ENCODE data around the gene RPN1. TPM values are rescaled to one million over a fixed set of nuclear protein-coding genes. Genes with fewer than 3 reads are reported as not detected.

The RPN1 gene
- total and polyA plus RNA-seq, 2 of the 13 experiments (the other 11 are each of a cell fraction or from before 2014, with no cell fraction given), result 290 to 342 TPM

DNA sequence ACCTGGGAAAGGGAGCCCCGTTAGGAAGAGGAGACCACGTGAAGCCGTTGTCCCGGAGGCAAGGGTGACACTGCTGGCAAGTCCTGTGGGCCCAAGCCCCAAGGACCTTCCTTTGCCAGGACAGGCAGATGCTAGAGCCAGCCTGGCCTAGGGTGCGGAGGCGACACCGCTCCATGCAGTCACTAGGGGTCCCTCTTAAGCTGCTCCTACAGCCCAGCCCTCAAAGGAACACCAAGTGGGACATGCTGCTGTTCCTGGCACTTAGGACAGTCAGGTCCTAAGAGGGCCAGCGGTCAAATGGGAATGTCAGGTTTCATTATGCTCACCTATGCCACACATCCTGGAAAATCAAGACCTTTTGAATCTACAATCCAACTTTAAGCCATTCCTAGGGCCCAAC lies 59.7 kb downstream of the RPN1 start (continued):
- no peak for TF ChIP-seq ZNF569 (CRISPR knock-in tag; IDR thresholded peaks at IDR 0.05; ENCODE audit: borderline replicate concordance)
- TF ChIP-seq IRX3 (CRISPR knock-in tag; IDR thresholded peaks at IDR 0.05; ENCODE audit: borderline replicate concordance, low read depth), result no peak
- no peak for TF ChIP-seq TGIF2 (CRISPR knock-in tag; IDR thresholded peaks at IDR 0.05)
- TF ChIP-seq, protein P1, sequence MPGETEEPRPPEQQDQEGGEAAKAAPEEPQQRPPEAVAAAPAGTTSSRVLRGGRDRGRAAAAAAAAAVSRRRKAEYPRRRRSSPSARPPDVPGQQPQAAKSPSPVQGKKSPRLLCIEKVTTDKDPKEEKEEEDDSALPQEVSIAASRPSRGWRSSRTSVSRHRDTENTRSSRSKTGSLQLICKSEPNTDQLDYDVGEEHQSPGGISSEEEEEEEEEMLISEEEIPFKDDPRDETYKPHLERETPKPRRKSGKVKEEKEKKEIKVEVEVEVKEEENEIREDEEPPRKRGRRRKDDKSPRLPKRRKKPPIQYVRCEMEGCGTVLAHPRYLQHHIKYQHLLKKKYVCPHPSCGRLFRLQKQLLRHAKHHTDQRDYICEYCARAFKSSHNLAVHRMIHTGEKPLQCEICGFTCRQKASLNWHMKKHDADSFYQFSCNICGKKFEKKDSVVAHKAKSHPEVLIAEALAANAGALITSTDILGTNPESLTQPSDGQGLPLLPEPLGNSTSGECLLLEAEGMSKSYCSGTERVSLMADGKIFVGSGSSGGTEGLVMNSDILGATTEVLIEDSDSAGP (CRISPR knock-in tag; IDR thresholded peaks at IDR 0.05; ENCODE audit: borderline replicate concordance), result peak; percentile 49; the same call in 1 of the 2 replicates
- no peak for TF ChIP-seq BCL3 (CRISPR knock-in tag; IDR thresholded peaks at IDR 0.05)
- TF ChIP-seq, protein P2, sequence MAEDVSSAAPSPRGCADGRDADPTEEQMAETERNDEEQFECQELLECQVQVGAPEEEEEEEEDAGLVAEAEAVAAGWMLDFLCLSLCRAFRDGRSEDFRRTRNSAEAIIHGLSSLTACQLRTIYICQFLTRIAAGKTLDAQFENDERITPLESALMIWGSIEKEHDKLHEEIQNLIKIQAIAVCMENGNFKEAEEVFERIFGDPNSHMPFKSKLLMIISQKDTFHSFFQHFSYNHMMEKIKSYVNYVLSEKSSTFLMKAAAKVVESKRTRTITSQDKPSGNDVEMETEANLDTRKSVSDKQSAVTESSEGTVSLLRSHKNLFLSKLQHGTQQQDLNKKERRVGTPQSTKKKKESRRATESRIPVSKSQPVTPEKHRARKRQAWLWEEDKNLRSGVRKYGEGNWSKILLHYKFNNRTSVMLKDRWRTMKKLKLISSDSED (CRISPR knock-in tag; IDR thresholded peaks at IDR 0.05), result no peak
- peak; percentile 91 for TF ChIP-seq RAD21 (CRISPR knock-in tag; IDR thresholded peaks at IDR 0.05)
- TF ChIP-seq, protein P3, sequence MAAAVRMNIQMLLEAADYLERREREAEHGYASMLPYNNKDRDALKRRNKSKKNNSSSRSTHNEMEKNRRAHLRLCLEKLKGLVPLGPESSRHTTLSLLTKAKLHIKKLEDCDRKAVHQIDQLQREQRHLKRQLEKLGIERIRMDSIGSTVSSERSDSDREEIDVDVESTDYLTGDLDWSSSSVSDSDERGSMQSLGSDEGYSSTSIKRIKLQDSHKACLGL (CRISPR knock-in tag; IDR thresholded peaks at IDR 0.05), result no peak
- TF ChIP-seq NR2F2 (IDR thresholded peaks at IDR 0.05; ENCODE audit: borderline replicate concordance, low read depth), result no peak
- peak; percentile 62; the same call in 1 of the 2 replicates for TF ChIP-seq ZNF331 (CRISPR knock-in tag; IDR thresholded peaks at IDR 0.05)
- TF ChIP-seq HOXD1 (CRISPR knock-in tag; IDR thresholded peaks at IDR 0.05), result 0 out of 2 replicates have a peak, but pooled peaks have one; percentile 30
- TF ChIP-seq ZBTB37 (CRISPR knock-in tag; IDR thresholded peaks at IDR 0.05), result no peak
- TF ChIP-seq, protein P4, sequence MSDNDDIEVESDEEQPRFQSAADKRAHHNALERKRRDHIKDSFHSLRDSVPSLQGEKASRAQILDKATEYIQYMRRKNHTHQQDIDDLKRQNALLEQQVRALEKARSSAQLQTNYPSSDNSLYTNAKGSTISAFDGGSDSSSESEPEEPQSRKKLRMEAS (IDR thresholded peaks at IDR 0.05), result peak; percentile 48; the same call in 1 of the 2 replicates
- TF ChIP-seq POLR2AphosphoS5 (IDR thresholded peaks at IDR 0.05; ENCODE audit: low read depth, low read length), result no peak
- TF ChIP-seq ZNF382 (CRISPR knock-in tag; IDR thresholded peaks at IDR 0.05; ENCODE audit: borderline replicate concordance), result no peak
- TF ChIP-seq, protein P5, sequence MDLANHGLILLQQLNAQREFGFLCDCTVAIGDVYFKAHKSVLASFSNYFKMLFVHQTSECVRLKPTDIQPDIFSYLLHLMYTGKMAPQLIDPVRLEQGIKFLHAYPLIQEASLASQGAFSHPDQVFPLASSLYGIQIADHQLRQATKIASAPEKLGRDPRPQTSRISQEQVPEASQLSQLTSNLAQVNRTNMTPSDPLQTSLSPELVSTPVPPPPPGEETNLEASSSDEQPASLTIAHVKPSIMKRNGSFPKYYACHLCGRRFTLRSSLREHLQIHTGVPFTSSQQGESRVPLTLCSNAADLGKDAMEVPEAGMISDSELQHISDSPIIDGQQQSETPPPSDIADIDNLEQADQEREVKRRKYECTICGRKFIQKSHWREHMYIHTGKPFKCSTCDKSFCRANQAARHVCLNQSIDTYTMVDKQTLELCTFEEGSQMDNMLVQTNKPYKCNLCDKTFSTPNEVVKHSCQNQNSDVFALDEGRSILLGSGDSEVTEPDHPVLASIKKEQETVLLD (CRISPR knock-in tag; IDR thresholded peaks at IDR 0.05; ENCODE audit: low read depth), result no peak
- no peak for TF ChIP-seq ZNF740 (CRISPR knock-in tag; IDR thresholded peaks at IDR 0.05)
- TF ChIP-seq HMGA1 (CRISPR knock-in tag; conservative IDR thresholded peaks at IDR 0.05), result no peak
- TF ChIP-seq AGO2 (optimal IDR thresholded peaks at IDR 0.05; ENCODE audit: low read depth, low read length), result no peak
- TF ChIP-seq RXRA (CRISPR knock-in tag; IDR thresholded peaks at IDR 0.05), result no peak
- no peak for TF ChIP-seq SP4 (CRISPR knock-in tag; IDR thresholded peaks at IDR 0.05)
- TF ChIP-seq CBFB (CRISPR knock-in tag; IDR thresholded peaks at IDR 0.05), result no peak
- TF ChIP-seq MLLT10 (CRISPR knock-in tag; IDR thresholded peaks at IDR 0.05), result no peak
- TF ChIP-seq ETV5 (CRISPR knock-in tag; IDR thresholded peaks at IDR 0.05; ENCODE audit: borderline replicate concordance), result no peak; the same call in 1 of the 2 replicates

Measured in HepG2 (cell line).